ENCODE results near the gene CLEC14A.

CLEC14A gene

GRCh38 chr14:38255673-38256532 is at the start of gene CLEC14A:
CLEC14A (minus strand) TSS chr14:38256093; CDS start chr14:38256022, 71 bp downstream.
- TF ChIP-seq CTCF (IDR thresholded peaks at IDR 0.05; ENCODE audit: extremely low read depth, insufficient read depth, missing control alignments) = no peak
- in situ Hi-C loops (cut with MboI; ENCODE audit: low pct_unique_long_range_greater_than_20kb, low sequenced_read_pairs, unreplicated experiment) = no loop called here
- no peak for DNase-seq (ENCODE audit: low spot score)

GRCh38 chr14:38302966-38303365 is 47.1 kb upstream of the CLEC14A start:
- DNase-seq (ENCODE audit: low spot score) = no peak
- in situ Hi-C loops (cut with MboI; ENCODE audit: low pct_unique_long_range_greater_than_20kb, low sequenced_read_pairs, unreplicated experiment) = no loop called here
- TF ChIP-seq CTCF (IDR thresholded peaks at IDR 0.05; ENCODE audit: extremely low read depth, insufficient read depth, missing control alignments) = no peak

- in situ Hi-C loops (cut with MboI; ENCODE audit: low pct_unique_long_range_greater_than_20kb, low sequenced_read_pairs, unreplicated experiment) = no loop called here
- TF ChIP-seq CTCF (IDR thresholded peaks at IDR 0.05; ENCODE audit: extremely low read depth, insufficient read depth, missing control alignments) = no peak
- no peak for DNase-seq (ENCODE audit: low spot score)
These were observed 46.1 kb upstream of the CLEC14A start for GRCh38 chr14:38302034-38302433.

GRCh38 chr14:38297681-38298080 is 41.8 kb upstream of the CLEC14A start:
- TF ChIP-seq CTCF (IDR thresholded peaks at IDR 0.05; ENCODE audit: extremely low read depth, insufficient read depth, missing control alignments) = no peak
- in situ Hi-C loops (cut with MboI; ENCODE audit: low pct_unique_long_range_greater_than_20kb, low sequenced_read_pairs, unreplicated experiment) = no loop called here
- DNase-seq (ENCODE audit: low spot score) = no peak

- TF ChIP-seq CTCF (IDR thresholded peaks at IDR 0.05; ENCODE audit: extremely low read depth, insufficient read depth, missing control alignments) = no peak
- DNase-seq (ENCODE audit: low spot score) = no peak
- in situ Hi-C loops (cut with MboI; ENCODE audit: low pct_unique_long_range_greater_than_20kb, low sequenced_read_pairs, unreplicated experiment) = no loop called here
These were observed 36.0 kb upstream of the CLEC14A start for GRCh38 chr14:38291681-38292467.

GRCh38 chr14:38290601-38291188 is 34.8 kb upstream of the CLEC14A start:
- in situ Hi-C loops (cut with MboI; ENCODE audit: low pct_unique_long_range_greater_than_20kb, low sequenced_read_pairs, unreplicated experiment) = no loop called here
- no peak for DNase-seq (ENCODE audit: low spot score)
- TF ChIP-seq CTCF (IDR thresholded peaks at IDR 0.05; ENCODE audit: extremely low read depth, insufficient read depth, missing control alignments) = no peak
